HG03558 (cell line): ENCODE data around the gene AKAP5.

Experiments used
- ATAC-seq: cut with Tn5 transposase; IDR thresholded peaks from one replicate; pipeline ENCODE4 v1.9.1; 2021; ENCODE audit warnings: moderate number of reproducible peaks; ENCODE audit not compliant: unreplicated experiment; ENCODE audit errors: extremely low read depth

The AKAP5 gene

DNA sequence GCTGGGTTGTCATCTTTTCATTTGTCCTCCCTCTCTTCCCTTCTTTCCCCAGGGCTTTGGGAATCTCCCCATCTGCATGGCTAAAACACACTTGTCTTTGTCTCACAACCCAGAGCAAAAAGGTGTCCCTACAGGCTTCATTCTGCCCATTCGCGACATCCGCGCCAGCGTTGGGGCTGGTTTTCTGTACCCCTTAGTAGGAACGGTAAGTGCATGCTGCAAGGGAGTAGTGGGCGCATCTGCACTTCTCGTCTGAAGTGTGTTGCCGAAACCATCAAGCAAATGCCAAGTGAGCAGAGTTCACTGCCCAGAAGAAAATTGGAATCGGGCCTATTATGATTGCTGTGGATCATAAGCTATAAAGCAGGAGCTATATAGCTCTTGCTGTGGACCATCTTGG lies 10.6 kb upstream of the AKAP5 start:
- ATAC-seq, result no peak

DNA sequence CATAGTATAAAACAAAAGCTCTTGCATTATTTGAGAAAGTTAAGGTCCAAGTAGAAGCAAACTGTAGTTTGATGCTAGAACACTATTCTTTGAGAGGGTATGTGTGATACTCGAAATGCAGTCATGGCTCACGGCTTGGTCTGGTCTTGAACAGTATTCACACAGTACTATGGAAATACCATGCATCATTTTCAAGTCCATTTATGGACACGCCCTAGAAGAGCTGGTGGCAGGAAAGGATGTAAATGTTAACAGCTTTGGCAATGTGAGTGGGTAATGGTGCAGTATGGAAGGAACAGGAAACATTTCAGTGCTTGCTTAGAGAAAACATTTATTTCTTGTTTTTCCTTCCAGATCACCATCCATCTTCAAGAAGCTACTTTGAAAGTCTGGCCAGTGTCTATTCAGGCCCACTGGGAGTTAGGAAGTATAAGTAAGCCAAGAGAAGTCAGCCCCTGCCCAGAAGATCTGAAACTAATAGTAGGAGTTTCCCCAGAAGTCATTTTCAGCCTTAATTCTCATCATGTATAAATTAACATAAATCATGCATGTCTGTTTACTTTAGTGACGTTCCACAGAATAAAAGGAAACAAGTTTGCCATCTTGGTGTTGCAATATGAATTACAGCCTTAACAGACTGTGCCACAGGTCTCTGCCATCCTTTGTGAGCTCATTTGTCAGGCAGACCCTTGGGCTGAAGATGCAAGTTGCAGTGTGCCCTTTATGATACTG lies 5.7 kb upstream of the AKAP5 start:
- no peak for ATAC-seq

DNA sequence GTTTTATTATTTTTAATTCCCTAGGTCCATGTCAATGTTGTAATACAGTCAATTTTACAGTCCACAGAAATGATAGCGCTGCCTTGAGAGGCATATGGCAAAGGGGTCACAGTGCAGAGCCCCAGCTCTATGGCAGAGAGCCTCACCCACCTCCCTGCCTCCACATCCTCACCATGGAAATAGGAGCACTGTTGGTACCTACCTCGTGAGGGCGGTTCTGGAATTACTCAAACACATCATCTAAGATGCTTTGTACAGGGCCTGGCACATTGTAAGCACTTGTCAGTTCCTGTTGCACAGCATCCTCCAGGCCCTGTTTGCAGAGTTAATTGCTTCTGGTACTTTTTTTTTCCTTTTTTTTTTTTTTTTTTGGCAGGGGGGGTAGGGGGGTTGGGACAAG lies 4.1 kb upstream of the AKAP5 start:
- ATAC-seq, result no peak

DNA sequence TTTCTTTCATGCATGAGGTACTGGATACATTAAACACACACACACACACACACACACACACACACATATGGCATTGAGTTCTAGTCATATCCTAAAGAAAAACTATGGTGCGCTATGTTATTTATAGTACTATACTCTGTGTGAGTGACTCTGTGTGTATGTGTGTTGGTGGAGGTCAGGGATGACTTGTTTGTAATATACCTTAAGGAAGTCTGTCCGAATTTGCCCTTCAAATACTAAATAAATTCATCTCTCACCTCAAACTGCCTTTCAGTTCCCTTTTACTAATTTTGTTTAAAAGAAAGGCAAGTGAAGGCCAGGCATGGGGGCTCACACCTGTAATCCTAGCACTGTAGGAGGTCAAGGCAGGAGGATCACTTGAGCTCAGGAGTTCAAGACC lies 2.1 kb upstream of the AKAP5 start:
- no peak for ATAC-seq

DNA sequence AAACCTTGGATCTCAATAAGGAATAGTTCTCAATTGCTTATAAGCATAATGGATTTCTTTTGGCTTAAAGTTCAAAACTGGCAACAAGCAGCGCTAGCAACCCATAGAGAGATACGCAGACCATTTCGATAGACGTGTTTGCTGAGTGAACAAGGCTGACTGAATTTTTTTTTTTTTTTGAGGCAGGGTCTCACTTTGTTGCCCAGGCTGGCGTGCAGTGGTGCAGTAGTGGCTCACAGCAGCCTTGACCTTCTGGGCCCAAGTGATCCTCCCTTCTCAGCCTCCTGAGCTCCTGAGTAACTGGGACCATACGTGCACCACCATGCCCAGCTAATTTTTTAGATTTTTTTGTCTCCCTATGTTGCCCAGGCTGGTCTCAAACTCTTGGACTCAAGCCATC lies 1.4 kb upstream of the AKAP5 start:
- no peak for ATAC-seq

DNA sequence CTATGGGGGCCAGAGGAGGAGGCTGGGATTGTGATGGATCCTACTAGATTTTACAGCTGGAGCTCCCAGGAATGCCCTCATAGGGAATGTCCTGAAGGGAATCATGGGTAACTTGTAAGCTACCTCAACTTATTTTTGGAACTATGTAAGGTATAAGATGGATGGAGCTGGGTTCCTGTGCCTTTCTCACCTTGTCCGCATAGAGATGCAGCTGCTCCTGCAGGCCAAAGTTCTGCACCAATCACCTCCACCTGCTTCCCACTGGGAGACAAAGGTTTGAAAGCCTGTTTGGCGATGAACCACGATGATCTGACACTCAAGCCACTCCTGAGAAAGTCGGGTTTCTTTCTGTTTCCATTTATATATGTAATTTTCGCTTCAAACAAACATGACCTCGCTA lies 648 bp upstream of the AKAP5 start:
- ATAC-seq, result no peak

DNA sequence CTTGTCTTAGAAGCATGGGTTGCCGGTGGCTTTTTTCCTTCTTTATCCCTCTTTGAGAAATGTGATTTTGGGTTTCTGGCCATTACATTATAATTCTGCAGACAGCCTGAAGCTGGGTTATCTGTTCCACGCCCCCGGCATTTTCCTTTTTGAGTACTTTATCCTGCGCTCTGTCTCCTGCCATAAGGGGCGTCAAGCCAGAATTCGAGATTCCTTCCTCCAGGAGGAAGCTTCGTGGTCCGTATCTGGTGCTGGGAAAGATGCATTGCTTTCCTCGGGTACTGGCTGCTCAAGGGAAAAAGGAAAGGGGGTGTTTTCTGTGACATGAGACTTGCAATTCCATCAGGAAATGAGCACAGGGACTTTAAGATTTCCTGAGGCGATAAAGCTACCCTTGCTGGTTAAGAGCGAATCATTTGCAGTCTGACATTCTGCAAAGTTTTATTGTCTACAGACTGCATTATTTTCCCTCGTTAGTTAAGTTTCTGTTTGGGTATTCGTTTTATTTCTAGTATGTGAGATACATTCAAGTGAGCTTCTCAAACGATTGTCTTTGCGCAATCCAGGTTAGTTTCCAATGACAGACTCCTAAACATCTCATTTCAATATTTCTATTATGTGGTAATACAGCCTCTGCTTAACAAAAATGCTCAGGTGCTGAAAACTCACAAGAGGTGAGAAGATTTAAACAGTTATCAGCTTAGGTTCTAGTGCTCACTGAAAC lies 694 bp downstream of the AKAP5 start:
- no peak for ATAC-seq

DNA sequence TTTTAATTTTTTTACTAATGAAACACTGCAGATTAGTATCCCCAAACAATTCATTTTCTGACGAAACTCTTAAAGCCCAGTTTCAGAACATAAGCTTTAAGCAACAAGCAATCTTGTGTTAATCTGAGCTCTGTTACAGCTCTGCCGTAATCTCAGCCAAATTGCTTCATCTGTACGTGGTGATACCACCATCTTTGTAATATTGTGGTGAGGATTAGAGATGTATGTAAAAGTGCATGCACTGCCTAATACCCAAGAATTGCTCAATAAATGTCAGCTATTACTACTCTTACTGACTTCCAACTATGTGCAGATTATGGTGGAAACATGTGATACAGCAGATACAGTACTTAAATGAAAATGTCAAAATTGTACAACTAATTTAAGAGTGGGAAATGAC lies 1.8 kb downstream of the AKAP5 start:
- ATAC-seq, result no peak

DNA sequence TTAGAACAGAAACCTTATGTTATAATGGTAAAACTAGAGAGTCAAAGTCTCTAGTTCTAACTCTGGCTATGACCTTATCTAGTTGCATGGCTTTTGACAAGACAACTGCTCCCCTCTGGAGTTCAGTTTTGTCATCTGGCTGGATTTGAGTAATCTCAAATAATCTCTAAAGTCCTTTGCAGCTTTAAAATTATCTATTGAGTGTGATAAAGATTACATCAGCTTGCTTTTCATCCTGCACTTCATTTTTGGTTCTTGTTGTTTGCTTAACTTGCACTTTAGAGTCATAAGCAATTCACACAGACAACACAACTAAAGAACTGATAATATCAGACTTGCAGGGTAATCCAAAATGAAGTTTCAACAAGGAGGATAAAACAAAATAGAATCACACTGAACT lies 2.3 kb downstream of the AKAP5 start:
- ATAC-seq, result no peak

DNA sequence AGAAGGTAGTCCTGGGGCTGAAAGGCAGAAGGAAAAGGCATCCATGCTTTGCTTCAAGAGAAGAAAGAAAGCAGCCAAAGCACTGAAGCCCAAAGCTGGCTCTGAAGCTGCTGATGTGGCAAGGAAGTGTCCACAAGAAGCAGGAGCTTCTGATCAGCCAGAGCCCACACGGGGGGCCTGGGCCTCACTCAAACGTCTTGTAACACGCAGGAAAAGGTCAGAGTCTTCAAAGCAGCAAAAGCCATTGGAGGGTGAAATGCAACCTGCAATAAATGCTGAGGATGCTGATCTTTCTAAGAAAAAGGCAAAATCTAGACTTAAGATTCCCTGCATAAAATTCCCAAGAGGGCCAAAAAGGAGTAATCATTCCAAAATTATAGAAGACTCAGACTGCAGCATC lies 3.2 kb downstream of the AKAP5 start:
- no peak for ATAC-seq

DNA sequence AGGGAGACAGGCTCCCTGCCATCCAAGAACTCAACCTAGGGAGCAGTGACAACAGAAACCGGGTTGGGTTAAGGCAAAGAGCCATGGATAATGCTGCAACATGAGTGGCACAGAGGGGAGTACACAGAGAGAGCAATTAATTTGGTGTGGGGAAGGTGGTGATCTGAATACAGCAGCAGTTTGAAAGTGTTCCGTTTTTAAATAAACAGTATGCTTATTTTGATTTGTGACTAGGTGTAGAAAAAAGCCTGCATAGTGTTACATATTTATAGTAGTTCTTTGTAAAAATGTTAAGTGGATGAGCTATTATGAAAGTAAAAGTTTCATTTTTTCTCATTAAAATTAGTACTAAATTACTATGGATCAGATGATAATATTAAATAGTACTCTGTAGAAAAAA lies 8.7 kb downstream of the AKAP5 start:
- ATAC-seq, result no peak

DNA sequence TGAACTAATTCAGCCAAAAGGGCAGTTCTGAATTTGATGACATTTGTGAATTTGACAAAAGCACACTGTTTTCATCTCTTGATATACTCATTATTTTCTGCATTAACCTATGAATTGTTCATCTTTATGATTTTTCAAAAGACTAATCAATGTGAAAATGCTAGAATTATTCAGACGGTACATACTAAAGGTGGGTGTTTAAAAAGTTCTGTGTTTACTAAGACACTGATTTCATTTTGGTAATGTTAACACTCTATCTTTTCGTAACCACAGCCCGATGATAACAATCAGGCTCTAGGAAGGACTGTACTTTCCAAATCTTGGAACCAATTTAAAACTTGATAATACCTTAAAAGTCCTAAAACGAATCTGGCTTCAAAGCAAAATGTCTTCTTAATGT lies 9.4 kb downstream of the AKAP5 start:
- no peak for ATAC-seq

DNA sequence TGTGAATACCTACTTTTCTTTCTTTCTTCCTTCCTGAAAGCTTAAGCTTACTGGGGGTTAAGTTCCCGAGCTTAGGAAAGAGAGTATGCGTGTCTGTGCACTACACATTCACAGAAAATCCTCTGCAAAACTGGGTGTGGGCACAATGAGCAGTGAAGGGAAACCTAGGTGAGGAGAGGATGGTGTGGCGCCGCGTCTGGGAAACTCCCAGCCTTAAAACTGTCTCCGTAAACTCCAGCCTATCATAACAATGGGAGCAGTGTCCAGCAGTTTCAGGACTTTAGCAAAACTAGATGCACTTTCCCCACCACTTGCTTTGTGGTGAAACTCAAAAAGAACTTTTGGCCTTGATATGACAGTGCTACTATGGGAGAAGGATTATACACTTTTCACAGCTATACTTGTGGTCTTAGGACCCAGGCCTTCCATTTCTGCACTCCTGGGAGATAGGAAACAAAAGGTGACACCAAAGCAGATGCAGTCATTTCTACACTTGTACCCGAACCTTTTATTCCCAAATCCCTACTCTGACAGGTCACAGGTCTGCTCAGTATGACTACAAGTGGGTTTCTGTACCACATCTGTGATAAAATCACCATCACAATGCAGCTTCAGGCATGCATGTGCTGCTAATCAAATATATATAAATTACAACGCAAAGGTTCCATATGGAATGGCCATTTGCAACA lies 10.4 kb downstream of the AKAP5 start:
- ATAC-seq, result no peak

DNA sequence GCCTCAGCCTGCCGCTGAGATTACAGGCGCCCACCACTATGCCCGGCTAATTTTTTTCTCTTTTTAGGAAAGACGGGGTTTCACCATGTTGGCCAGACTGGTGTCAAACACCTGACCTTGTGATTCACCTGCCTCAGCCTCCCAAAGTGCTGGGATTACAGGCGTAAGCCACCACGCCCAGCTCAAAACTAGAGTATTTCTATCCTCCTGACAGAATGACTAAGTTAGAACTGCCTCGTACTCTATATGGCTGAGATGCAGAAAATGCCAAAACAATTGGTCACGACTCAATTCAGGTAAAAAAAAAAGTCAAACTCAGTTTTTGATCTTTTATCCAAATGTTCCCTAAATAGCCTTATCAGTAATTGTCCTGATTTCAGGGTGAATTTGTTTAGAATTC lies 11.1 kb downstream of the AKAP5 start:
- no peak for ATAC-seq

DNA sequence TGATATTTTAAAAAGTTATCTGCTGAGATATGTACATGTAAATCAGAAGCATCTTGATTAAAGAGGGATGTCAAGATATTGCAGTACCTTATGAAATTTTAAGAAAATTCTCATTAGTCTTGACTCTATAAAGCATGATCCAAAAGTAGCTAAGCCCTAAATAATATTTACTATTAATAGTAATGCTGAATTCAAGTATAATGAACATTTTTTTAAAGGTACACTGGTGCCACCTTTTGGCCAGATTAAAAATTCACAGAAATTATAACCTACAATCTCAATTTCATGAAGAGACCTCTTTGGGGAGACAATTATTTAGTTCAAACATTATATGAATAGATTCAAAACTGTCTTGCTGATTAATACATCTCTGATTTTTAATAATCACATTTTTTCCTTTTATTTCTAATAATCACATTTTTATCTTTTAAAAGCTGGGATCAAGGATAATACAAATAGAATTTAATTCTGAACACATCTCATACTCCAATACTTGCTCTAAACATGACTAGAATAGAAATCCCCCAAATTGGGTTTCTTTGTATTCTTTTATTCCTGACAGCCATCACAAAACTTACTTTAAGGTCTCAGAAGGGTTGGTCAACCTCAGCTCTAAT lies 13.4 kb downstream of the AKAP5 start:
- no peak for ATAC-seq

DNA sequence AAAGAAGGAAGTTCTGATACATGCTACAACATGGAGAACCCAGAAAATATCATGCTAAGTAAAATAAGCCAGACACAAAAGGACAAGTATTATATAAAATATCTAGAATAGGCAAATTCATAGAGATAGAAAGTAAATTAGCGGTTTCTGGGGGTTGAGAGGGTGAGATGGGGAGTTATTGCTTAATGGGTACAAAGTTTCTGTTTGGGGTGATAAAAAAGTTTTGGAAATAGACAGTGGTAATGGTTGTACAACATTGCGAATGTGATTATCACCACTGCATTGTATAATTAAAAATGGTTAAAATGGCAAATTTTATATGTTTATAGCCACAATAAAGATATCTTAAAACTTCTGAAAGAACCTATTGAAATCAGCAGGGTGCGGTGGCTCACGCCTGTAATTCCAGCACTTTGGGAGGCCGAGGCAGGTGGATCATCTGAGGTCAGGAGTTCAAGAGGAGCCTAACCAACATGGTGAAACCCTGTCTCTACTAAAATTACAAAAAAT lies 23.3 kb downstream of the AKAP5 start:
- ATAC-seq, result no peak

DNA sequence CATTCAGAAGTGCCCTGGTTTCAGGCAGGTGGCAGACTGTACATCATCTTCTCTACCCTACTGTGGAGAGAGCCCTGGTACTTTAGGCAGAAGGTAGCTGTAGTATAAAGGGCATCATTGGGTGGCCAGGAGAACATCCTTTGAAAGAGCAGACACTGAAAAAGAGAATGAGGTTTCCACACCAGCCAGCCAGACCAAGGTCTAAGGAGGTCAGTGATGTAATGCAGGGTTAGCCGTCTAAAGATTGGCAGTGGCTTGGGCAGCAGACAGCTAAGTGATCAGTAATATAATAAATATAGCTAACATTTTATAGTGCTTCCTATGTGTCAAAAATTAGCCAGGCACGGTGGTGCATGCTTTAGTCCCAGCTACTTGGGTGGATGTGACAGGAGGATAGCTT lies 26.3 kb downstream of the AKAP5 start:
- ATAC-seq, result no peak

DNA sequence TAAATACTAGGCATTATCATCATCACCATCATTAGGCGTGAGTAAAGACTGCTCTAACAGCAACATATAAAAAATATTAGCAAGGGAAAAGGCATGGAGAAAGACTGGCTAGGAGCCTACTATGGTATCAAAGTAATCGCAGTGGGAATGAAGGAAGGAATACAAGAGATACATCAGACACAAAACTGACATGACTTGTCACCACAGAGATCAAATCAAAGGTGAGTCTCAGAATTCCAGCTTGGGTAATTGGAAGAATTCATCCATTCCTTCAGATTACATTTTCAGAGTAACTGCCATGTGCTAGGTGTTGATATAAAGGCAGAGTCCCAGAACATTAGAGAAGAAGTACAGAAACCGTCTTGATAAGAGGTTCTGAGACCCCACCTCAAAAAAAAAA lies 28.2 kb downstream of the AKAP5 start:
- no peak for ATAC-seq

DNA sequence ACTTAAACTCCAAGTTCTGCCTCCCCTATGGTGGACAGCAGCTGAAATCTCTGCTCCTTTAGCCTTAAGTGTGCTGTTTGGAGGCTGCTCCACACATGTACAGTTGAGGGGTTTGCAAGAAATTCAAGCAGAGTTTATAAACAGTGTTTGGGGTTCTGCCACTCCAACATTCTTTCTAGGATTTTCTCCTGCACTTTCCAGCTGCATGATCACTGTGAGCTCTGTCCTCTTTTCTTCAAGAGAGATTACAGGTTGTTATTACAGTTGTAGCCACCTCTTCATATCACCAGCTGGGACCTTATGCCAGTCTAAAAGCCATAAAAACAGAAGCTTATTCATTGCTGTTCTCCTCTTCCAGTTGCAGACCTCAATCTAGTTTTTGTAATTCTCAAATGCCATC lies 30.0 kb downstream of the AKAP5 start:
- ATAC-seq, result no peak

DNA sequence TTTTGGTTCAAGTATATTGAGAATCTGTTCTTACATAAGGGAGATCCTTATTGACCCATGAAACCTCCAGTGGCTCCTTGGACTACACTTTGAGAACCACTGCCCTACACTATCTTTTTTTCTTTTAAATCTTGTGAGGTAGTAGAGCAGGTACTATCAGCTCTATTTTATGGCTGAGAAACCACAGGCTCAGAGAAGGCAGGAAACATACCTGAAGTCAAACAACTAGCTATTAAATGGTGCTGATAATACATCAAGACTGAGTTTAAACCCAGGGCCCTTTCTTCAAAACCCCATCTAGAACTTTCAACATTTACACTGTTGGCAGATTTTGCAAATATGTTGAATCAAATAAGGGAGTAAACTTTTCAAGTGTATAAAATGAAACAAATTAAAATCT lies 31.5 kb downstream of the AKAP5 start:
- ATAC-seq, result no peak

DNA sequence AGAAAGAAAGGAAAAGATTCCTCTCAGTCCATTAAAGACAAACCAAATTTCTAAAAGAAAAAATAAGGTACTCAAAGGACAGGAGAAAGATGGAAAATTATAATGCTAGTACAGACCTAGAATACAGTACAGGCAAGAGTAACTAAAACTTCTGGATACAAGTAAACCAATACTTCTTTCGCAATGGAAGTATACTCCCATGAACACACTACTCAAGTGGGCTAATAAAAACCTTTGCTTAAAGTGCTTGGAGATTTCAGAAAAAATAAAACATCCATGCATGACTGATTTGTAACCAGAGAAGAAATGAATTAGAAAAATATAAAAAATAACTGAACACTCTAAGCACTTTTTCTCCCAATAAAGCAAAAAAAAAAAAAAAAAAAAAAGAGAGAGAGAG lies 34.8 kb downstream of the AKAP5 start:
- ATAC-seq, result no peak
